VCaP (cell line): ENCODE measurements around the gene BEST2.
A peak's percentile ranks its signal among the peaks of the same experiment; 100 is the strongest.
"Not testable (repeated sequence)": the region's sequence is repeated elsewhere in the genome, so short reads cannot be mapped to it uniquely, and the experiment has no call there.

Source experiments
- H3K27ac ChIP-seq: fragments of 450-650 bp; 2 replicates; pipeline ENCODE4 v1.5.1; 2017
- CTCF ChIP-seq: fragments of 450-650 bp; conservative IDR thresholded peaks from 2 replicates; pipeline ENCODE4 v1.5.1; 2017; ENCODE audit warnings: mild to moderate bottlenecking, moderate library complexity

Gene BEST2

DNA sequence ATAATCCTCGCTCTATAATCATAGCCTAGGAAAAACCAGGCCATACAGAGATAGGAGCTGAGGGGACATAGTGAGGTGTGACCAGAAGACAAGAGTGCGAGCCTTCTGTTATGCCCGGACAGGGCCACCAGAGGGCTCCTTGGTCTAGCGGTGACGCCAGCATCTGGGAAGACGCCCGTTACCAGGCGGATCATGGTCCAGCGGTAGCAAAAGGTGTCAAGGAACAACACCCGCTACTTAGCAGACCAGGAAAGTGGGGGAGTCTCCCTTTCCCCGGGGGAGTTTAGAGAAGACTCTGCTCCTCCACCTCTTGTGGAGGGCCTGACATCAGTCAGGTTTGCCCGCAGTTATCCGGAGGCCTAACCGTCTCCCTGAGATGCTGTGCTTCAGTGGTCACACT is 39.5 kb upstream of the BEST2 start:
- not testable (repeated sequence) for H3K27ac ChIP-seq
- peak; percentile 67 for TF ChIP-seq CTCF

- not testable (repeated sequence) for H3K27ac ChIP-seq
Observed at GRCh38 chr19:12713304-12713703, 38.3 kb upstream of the BEST2 start.

DNA sequence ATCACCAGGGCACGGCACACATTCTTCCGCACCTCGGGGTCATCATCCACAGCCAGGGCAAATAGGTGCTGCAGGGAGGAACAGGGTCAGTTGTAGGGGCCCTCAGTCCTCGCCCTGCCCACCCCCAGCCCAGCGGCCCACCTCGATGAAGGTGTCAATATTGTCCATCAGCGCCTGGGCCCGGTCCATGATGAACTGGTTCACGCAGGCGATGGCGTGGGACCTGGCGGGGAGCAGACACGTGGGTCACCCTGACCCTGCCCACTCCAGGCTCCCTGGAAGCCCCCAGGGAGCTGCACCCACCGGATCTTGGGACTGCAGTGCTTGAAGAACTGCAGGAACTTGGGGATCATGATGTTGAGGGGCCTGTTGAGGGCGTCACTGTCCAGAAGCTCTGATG is 36.5 kb upstream of the BEST2 start:
- H3K27ac ChIP-seq, result no peak overlapping the region
- TF ChIP-seq CTCF, result no peak

DNA sequence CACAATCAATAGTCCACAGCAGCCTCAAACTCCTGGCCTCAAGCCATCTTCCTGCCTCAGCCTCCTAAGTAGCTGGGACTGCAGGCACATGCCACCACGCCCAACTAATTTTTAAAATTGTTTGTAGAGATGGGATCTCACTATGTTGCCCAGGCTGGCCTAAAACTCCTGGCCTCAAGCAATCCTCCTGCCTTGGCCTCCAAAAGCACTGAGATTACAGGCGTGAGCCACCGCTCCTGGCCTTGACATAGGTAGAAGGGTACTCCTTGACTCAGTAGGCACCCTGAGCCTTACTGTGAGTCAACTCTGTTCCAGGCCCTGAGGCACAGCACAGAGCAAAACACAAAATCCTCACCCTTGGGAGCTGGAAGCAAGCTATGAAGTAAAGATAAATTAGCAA is 35.7 kb upstream of the BEST2 start:
- no peak for TF ChIP-seq CTCF

DNA sequence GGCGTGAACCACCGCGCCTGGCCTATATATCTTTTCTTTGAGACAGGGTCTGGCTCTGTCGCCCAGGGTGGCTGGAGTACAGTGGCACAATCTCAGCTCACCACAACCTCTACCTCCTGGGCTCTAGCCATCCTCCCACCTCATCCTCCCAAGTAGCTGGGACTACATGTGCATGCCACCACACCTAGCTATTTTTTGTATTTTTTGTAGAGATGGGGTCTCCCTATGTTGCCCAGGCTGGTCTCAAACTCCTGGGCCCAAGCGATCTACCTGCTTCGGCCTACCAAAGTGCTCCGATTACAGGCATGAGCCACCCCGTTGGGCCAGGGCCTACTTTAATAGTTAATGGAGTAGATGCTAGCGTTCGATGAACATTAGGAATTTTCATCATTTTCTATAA is 31.3 kb upstream of the BEST2 start:
- no peak for TF ChIP-seq CTCF
- peak overlapping the region; percentile 95 for H3K27ac ChIP-seq

More for the DNA sequence above, 35.7 kb upstream of the BEST2 start:
- no peak overlapping the region for H3K27ac ChIP-seq

GRCh38 chr19:12720851-12721655 is 30.5 kb upstream of the BEST2 start:
- no peak for TF ChIP-seq CTCF
- H3K27ac ChIP-seq, result peak overlapping the region; percentile 95

- TF ChIP-seq CTCF, result no peak
- peak overlapping the region; percentile 95 for H3K27ac ChIP-seq
Observed at GRCh38 chr19:12721656-12722565, 29.7 kb upstream of the BEST2 start.
